HepG2 (cell line): ENCODE data around the gene FAM174C. TPM values are rescaled to one million over a fixed set of nuclear protein-coding genes. Genes with fewer than 3 reads are reported as not detected.

ENCODE experiments used
- ATF2 ChIP-seq: sonication (generic); formaldehyde crosslinking; IDR thresholded peaks from 2 replicates; pipeline ENCODE4 v1.4.0; 2020; ENCODE audit warnings: missing genetic modification reagents
- ELF4 ChIP-seq: sonication (generic); formaldehyde crosslinking; IDR thresholded peaks from 2 replicates; pipeline ENCODE4 v1.5.0; 2020; ENCODE audit warnings: missing genetic modification reagents, mild to moderate bottlenecking, moderate library complexity, borderline replicate concordance
- HOXD1 ChIP-seq: sonication (generic); formaldehyde crosslinking; IDR thresholded peaks from 2 replicates; pipeline ENCODE4 v1.5.0; 2020; ENCODE audit warnings: missing genetic modification reagents
- JUNB ChIP-seq: sonication (generic); formaldehyde crosslinking; IDR thresholded peaks from 2 replicates; pipeline ENCODE4 v1.8.0; 2022; ENCODE audit warnings: missing genetic modification reagents, mild to moderate bottlenecking, borderline replicate concordance
- KAT7 ChIP-seq: IDR thresholded peaks from 2 replicates; pipeline ENCODE4 v1.6.1; 2018; ENCODE audit warnings: borderline replicate concordance, missing compliant biosample characterization
- NFE2L2 ChIP-seq: fragments of 150-350 bp; IDR thresholded peaks from 2 replicates; pipeline ENCODE4 v1.6.1; 2014; ENCODE audit warnings: low read length
- NR2F1 ChIP-seq, 2 experiments: fragments of 450-650 bp in 1 of 2; formaldehyde crosslinking in 1 of 2; IDR thresholded peaks; 2 replicates each; pipeline versions ENCODE4 v1.5.0 to v1.6.1; 2016 to 2020; ENCODE audit warnings: mild to moderate bottlenecking in 1 of 2, missing compliant biosample characterization in 1 of 2, missing genetic modification reagents in 1 of 2, moderate library complexity in 1 of 2
- PAX8 ChIP-seq: sonication (generic); formaldehyde crosslinking; IDR thresholded peaks from 2 replicates; pipeline ENCODE4 v1.8.0; 2022; ENCODE audit warnings: mild to moderate bottlenecking, missing genetic modification reagents, borderline replicate concordance
- SCMH1 ChIP-seq: sonication (generic); formaldehyde crosslinking; IDR thresholded peaks from 2 replicates; pipeline ENCODE4 v1.9.0; 2021; ENCODE audit warnings: missing genetic modification reagents, mild to moderate bottlenecking, borderline replicate concordance
- SMARCC2 ChIP-seq: fragments of 450-650 bp; IDR thresholded peaks from 2 replicates; pipeline ENCODE4 v1.6.1; 2017; ENCODE audit warnings: antibody characterized with exemption, mild to moderate bottlenecking
- TBP ChIP-seq: sonication (generic); formaldehyde crosslinking; IDR thresholded peaks from 2 replicates; pipeline ENCODE4 v1.5.0; 2020; ENCODE audit warnings: missing genetic modification reagents
- TCF12 ChIP-seq, 2 experiments: fragments of 450-650 bp in 1 of 2; sonication (generic) in 1 of 2; formaldehyde crosslinking in 1 of 2; IDR thresholded peaks; 2 replicates each; pipeline versions ENCODE4 v1.6.1 to v1.8.0; 2017 to 2022; ENCODE audit warnings: antibody characterized with exemption in 1 of 2, mild to moderate bottlenecking in 1 of 2, missing genetic modification reagents in 1 of 2, moderate library complexity in 1 of 2
- ZBTB4 ChIP-seq: sonication (generic); formaldehyde crosslinking; IDR thresholded peaks from 2 replicates; pipeline ENCODE4 v1.4.0; 2020; ENCODE audit warnings: missing genetic modification reagents, mild to moderate bottlenecking, borderline replicate concordance
- ZKSCAN1 ChIP-seq: fragments of 150-350 bp; IDR thresholded peaks from 2 replicates; pipeline ENCODE4 v1.6.1; 2014; ENCODE audit warnings: low read length
- ZMYM3 ChIP-seq: sonication (generic); formaldehyde crosslinking; IDR thresholded peaks from 2 replicates; pipeline ENCODE4 v1.5.1; 2020; ENCODE audit warnings: mild to moderate bottlenecking, missing genetic modification reagents
- ZNF329 ChIP-seq: sonication (generic); formaldehyde crosslinking; IDR thresholded peaks from 2 replicates; pipeline ENCODE4 v1.9.0; 2021; ENCODE audit warnings: low read depth, mild to moderate bottlenecking, missing genetic modification reagents
- ZNF382 ChIP-seq: sonication (generic); formaldehyde crosslinking; IDR thresholded peaks from 2 replicates; pipeline ENCODE4 v1.5.0; 2020; ENCODE audit warnings: missing genetic modification reagents, mild to moderate bottlenecking, borderline replicate concordance
- ZNF460 ChIP-seq: sonication (generic); formaldehyde crosslinking; IDR thresholded peaks from 2 replicates; pipeline ENCODE4 v1.5.1; 2020; ENCODE audit warnings: missing genetic modification reagents, mild to moderate bottlenecking, borderline replicate concordance
- ZNF501 ChIP-seq: sonication (generic); formaldehyde crosslinking; IDR thresholded peaks from 2 replicates; pipeline ENCODE4 v1.5.1; 2020; ENCODE audit warnings: mild to moderate bottlenecking, moderate library complexity, missing genetic modification reagents
- ZNF704 ChIP-seq: sonication (generic); formaldehyde crosslinking; IDR thresholded peaks from 2 replicates; pipeline ENCODE4 v1.8.1; 2023; ENCODE audit warnings: mild to moderate bottlenecking, inconsistent platforms, moderate library complexity, missing genetic modification reagents, borderline replicate concordance
- ZNF747 ChIP-seq: sonication (generic); formaldehyde crosslinking; IDR thresholded peaks from 2 replicates; pipeline ENCODE4 v1.8.1; 2023; ENCODE audit warnings: missing genetic modification reagents, mild to moderate bottlenecking, borderline replicate concordance
- ZNF878 ChIP-seq: sonication (generic); formaldehyde crosslinking; IDR thresholded peaks from 2 replicates; pipeline ENCODE4 v1.8.1; 2023; ENCODE audit warnings: mild to moderate bottlenecking, missing genetic modification reagents, moderate library complexity
- ZZZ3 ChIP-seq: sonication (generic); formaldehyde crosslinking; IDR thresholded peaks from 2 replicates; pipeline ENCODE4 v1.4.0; 2020; ENCODE audit warnings: missing genetic modification reagents, mild to moderate bottlenecking, borderline replicate concordance
- polyA plus RNA-seq, 8 experiments: library from polyadenylated mRNA; depleted of rRNA in 3 of 8; stranded (reverse) in 7 of 8; unstranded in 1 of 8; fragments of >200 nt; fragmentation: Illumina TruSeq in 4 of 8; extraction: Trizol in 4 of 8; gene quantifications; 2 replicates each; pipeline versions ENCODE4 v1.2.1 to v1.2.3, GENCODE V29; 2011 to 2016; ENCODE audit warnings: low read depth in 4 of 8, missing spikeins in 1 of 8, mixed read lengths in 1 of 8; ENCODE audit not compliant: insufficient read depth in 1 of 8
- total RNA-seq, 5 experiments: library from RNA; depleted of rRNA; stranded (reverse); fragments of >200 nt; fragmentation: Illumina TruSeq; extraction: Trizol; gene quantifications; 2 replicates each; pipeline ENCODE4 v1.2.3, GENCODE V29; 2016; ENCODE audit warnings: low read depth in 1 of 5

FAM174C gene
- total and polyA plus RNA-seq, 2 of the 13 experiments (the other 11 are each of a cell fraction or from before 2014, with no cell fraction given), result 19.5 to 31.3 TPM

GRCh38 chr19:1290703-1291651 lies 15.6 kb downstream of the FAM174C start (continued):
- peak; percentile 93 for TF ChIP-seq JUNB (CRISPR knock-in tag)
- peak; percentile 68; the same call in 1 of the 2 replicates for TF ChIP-seq ZZZ3 (CRISPR knock-in tag)
- no peak for TF ChIP-seq ZKSCAN1
- TF ChIP-seq TBP (CRISPR knock-in tag), result no peak
- 0 out of 2 replicates have a peak, but pooled peaks have one; percentile 40 for TF ChIP-seq KAT7 (CRISPR knock-in tag)
- TF ChIP-seq ZNF460 (CRISPR knock-in tag), result no peak; the same call in 1 of the 2 replicates
- peak; percentile 81 for TF ChIP-seq HOXD1 (CRISPR knock-in tag)
- TF ChIP-seq NR2F1 (CRISPR knock-in tag; IDR thresholded peaks at IDR 0.05), result peak; percentile 59 to 76
- no peak for TF ChIP-seq PAX8
- TF ChIP-seq ELF4 (CRISPR knock-in tag), result peak; percentile 72; the same call in 1 of the 2 replicates
- peak; percentile 62; the same call in 1 of the 2 replicates for TF ChIP-seq ZBTB4
- peak; percentile 63; the same call in 1 of the 2 replicates for TF ChIP-seq ATF2 (CRISPR knock-in tag)
- peak; percentile 86 for TF ChIP-seq ZNF501
- peak; percentile 76; the same call in 1 of the 2 replicates for TF ChIP-seq ZMYM3 (CRISPR knock-in tag)
- no peak for TF ChIP-seq SMARCC2
- no peak for TF ChIP-seq TCF12 (IDR thresholded peaks at IDR 0.05)
- peak; percentile 62 for TF ChIP-seq TCF12 (CRISPR knock-in tag; IDR thresholded peaks at IDR 0.05)
- no peak for TF ChIP-seq ZNF704 (CRISPR knock-in tag)
- peak; percentile 86; the same call in 1 of the 2 replicates for TF ChIP-seq ZNF747
- TF ChIP-seq SCMH1 (CRISPR knock-in tag), result no peak
- TF ChIP-seq ZNF329, result 0 out of 2 replicates have a peak, but pooled peaks have one; percentile 65
- TF ChIP-seq ZNF878 (CRISPR knock-in tag), result no peak
- TF ChIP-seq NFE2L2, result no peak
- TF ChIP-seq ZNF382 (CRISPR knock-in tag), result no peak
